ENCODE measurements around the gene TRMT44. TPM values are rescaled to one million over a fixed set of nuclear protein-coding genes. Genes with fewer than 3 reads are reported as not detected.

TRMT44 gene
- total RNA-seq, 1 donor from 2014 or later = 17.9 TPM

DNA sequence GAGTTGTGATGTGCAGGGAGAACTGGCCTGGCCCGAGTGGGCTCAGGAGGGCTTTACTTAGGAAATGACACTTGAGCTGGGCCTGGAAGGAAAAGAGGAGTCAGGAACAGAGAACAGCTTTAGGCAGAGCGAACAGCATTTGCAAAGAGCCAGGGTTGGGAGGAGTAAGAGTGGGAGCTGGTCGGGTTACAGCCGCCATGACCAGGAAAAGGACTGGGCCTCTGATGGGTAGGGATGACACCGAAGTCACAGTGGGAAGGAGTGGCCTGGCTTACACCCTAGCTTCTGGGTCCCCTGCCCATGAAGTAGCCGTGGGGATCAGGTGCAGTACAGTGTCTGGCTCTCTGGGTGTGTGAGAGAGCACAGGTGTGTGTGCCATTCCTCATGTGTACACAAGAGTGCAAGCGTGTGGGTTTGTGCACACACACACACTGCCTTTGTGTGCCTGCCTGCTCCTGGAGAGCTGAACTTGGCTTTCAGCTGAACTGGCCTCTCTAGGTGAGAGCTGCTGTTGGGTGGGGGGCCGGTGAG lies 31.6 kb downstream of the TRMT44 start:
- no peak for DNase-seq (ENCODE audit: low read depth)
- no peak overlapping the region for H3K4me3 ChIP-seq (ENCODE audit: low read depth, low read length)
- no peak for TF ChIP-seq CTCF (conservative IDR thresholded peaks at IDR 0.05; ENCODE audit: low read depth, low read length)

GRCh38 chr4:8472689-8473197 lies 32.2 kb downstream of the TRMT44 start:
- no peak for DNase-seq (ENCODE audit: low read depth)
- no peak for TF ChIP-seq CTCF (conservative IDR thresholded peaks at IDR 0.05; ENCODE audit: low read depth, low read length)
- no peak overlapping the region for H3K4me3 ChIP-seq (ENCODE audit: low read depth, low read length)

DNA sequence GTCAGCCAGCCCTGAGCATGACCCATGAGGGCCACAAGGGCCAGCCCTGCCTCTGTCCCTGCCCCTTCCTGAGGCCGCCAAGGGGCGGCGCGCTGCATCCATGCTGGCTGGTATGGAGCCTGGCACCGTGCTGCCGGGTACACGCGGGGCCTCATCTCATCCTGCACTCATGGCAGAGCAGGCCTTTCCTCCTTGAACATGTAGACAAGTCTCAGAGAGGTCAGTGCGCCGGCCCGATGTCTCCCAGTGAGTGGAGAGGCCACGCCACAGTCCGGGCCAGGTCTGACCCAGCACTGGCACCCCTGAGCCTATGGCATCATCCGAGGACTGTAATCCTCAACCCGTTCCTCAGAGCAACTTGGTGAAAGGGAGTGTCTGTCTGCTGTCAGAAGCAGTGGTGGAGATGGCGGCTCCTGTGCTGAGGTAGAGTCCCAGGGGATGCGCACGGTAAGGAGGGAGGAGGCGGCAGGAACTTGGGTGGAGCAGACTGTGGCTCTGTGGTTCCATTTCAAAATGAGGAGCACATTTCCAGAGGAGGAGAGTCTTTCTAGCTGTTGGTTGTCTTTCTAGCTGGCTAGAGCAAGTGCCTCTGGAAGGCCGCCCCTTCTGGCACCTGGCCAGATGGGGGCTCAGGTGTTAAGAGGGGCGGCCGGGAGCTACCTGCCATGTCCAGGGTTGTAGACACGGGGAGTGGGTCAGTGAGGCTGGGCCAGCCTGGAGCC lies 32.8 kb downstream of the TRMT44 start:
- no peak overlapping the region for H3K4me3 ChIP-seq (ENCODE audit: low read depth, low read length)
- DNase-seq (ENCODE audit: low read depth) = no peak
- TF ChIP-seq CTCF (conservative IDR thresholded peaks at IDR 0.05; ENCODE audit: low read depth, low read length) = no peak

DNA sequence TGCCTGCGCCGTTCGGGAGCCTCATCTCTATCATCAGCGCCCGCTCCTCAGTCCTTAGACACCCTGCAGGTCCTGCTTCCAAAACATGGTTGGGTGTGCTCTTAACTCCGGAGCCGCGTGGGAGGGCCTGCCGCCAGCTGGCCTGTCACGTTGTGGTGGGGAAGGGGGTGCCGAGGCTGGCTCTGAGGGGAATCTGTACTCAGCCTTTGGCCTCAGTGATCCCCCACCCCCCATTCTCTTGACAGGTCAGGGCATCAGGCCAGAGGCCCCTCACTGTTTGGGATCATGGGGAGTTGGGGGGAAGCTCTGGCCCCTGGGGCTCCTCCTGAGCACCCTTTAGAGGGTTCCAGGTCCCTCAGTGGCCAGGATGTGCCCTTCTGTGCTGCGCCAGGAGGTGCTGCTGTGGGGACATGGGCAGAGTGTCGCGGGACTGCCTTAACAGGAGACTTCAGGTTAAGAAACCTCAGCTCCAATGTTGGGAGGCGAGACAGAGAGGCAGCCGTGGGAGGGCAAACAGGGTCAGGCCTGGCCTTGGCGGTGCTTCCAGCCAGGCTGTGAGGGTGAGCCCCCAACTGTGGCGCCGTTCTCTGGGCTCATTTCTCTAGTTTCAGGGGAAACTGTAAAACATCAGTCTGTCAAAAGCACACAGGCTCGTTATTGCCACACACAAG lies 33.5 kb downstream of the TRMT44 start:
- no peak overlapping the region for H3K4me3 ChIP-seq (ENCODE audit: low read depth, low read length)
- no peak for TF ChIP-seq CTCF (conservative IDR thresholded peaks at IDR 0.05; ENCODE audit: low read depth, low read length)
- DNase-seq (ENCODE audit: low read depth) = no peak

GRCh38 chr4:8474856-8475255 lies 34.3 kb downstream of the TRMT44 start:
- DNase-seq (ENCODE audit: low read depth) = no peak
- TF ChIP-seq CTCF (conservative IDR thresholded peaks at IDR 0.05; ENCODE audit: low read depth, low read length) = no peak
- no peak overlapping the region for H3K4me3 ChIP-seq (ENCODE audit: low read depth, low read length)

GRCh38 chr4:8475751-8476575 lies 35.4 kb downstream of the TRMT44 start:
- TF ChIP-seq CTCF (conservative IDR thresholded peaks at IDR 0.05; ENCODE audit: low read depth, low read length) = no peak
- no peak overlapping the region for H3K4me3 ChIP-seq (ENCODE audit: low read depth, low read length)
- no peak for DNase-seq (ENCODE audit: low read depth)
